B cell (primary cell): ENCODE data around the gene BPIFB2. TPM values are rescaled to one million over a fixed set of nuclear protein-coding genes. Genes with fewer than 3 reads are reported as not detected.

ENCODE experiments used
- ATAC-seq: fragments of 200-7000 bp; cut with Tn5 transposase; one replicate; pipeline ENCODE4 v1.10.0; 2021; ENCODE audit warnings: low read depth, mild to moderate bottlenecking, moderate number of reproducible peaks, moderate library complexity
- CTCF ChIA-PET: fragments of 350-600 bp; sonication (Branson Sonifier 250); formaldehyde crosslinking; loops from one replicate; lab custom pipeline; 2021; ENCODE audit warnings: antibody characterized with exemption, inconsistent platforms; lab: Charles Lee
- POLR2A ChIA-PET: fragments of 350-600 bp; sonication (Branson Sonifier 250); formaldehyde crosslinking; loops from one replicate; lab custom pipeline; 2021; ENCODE audit warnings: antibody characterized with exemption; lab: Charles Lee
- DNase-seq: peaks from one replicate; pipeline ENCODE4 v3.0.0; 2013
- H2AFZ ChIP-seq: 2 replicates; pipeline ENCODE4 v1.6.1; 2012; ENCODE audit warnings: mild to moderate bottlenecking, low read depth, low read length; ENCODE audit not compliant: insufficient read depth, poor library complexity, severe bottlenecking
- H3K27ac ChIP-seq, 2 donors: 1 replicate in 1 of 2; 2 replicates in 1 of 2; pipeline ENCODE4 v1.5.1; 2012 to 2013; ENCODE audit warnings: low read length in 2 of 2, mild to moderate bottlenecking in 2 of 2, moderate library complexity in 1 of 2
- H3K27me3 ChIP-seq, 4 experiments: fragments of 200-600 bp in 1 of 4; sonication (generic) in 1 of 4; replicated peaks in 1 of 4; 1 replicate in 2 of 4; 2 replicates in 2 of 4; pipeline versions ENCODE4 v1.6.1 to v1.7.0; 2013 to 2016; ENCODE audit warnings: low read length in 3 of 4, mild to moderate bottlenecking in 2 of 4, mixed read lengths in 1 of 4, moderate library complexity in 1 of 4; ENCODE audit not compliant: insufficient read depth in 4 of 4, control insufficient read depth in 3 of 4; ENCODE audit errors: control extremely low read depth in 1 of 4
- H3K36me3 ChIP-seq, 2 experiments: replicated peaks in 1 of 2; 1 replicate in 1 of 2; 2 replicates in 1 of 2; pipeline versions ENCODE4 v1.6.1 to v1.7.1; 2013; ENCODE audit warnings: low read length in 1 of 2; ENCODE audit not compliant: insufficient read depth in 2 of 2, control insufficient read depth in 1 of 2; ENCODE audit errors: control extremely low read depth in 1 of 2, extremely low read depth in 1 of 2
- H3K4me1 ChIP-seq, 2 donors: fragments of 200-600 bp in 1 of 2; sonication (generic) in 1 of 2; 1 replicate in 1 of 2; 2 replicates in 1 of 2; pipeline versions ENCODE4 v1.5.1 to v1.6.1; 2013 to 2017; ENCODE audit warnings: low read length in 2 of 2; ENCODE audit not compliant: control insufficient read depth in 2 of 2, insufficient read depth in 2 of 2
- H3K4me2 ChIP-seq: replicated peaks from 2 replicates; pipeline ENCODE3; 2012; ENCODE audit warnings: mild to moderate bottlenecking, low read depth, low read length; ENCODE audit not compliant: poor library complexity, severe bottlenecking
- H3K4me3 ChIP-seq, 5 experiments: fragments of 200-600 bp in 1 of 5; sonication (generic) in 1 of 5; 1 replicate in 3 of 5; 2 replicates in 2 of 5; pipeline versions ENCODE4 v1.5.1 to v1.7.0; 2011 to 2016; ENCODE audit warnings: low read length in 4 of 5, mild to moderate bottlenecking in 4 of 5, low read depth in 2 of 5, control low read depth in 1 of 5, moderate library complexity in 1 of 5; ENCODE audit not compliant: insufficient read depth in 1 of 5; ENCODE audit errors: control extremely low read depth in 1 of 5, extremely low read depth in 1 of 5
- H3K79me2 ChIP-seq: fragments of 200-600 bp; sonication (generic); one replicate; pipeline ENCODE4 v1.6.0; 2016; ENCODE audit warnings: low read length; ENCODE audit not compliant: control insufficient read depth, insufficient read depth
- H3K9ac ChIP-seq: fragments of 200-600 bp; sonication (generic); 2 replicates; pipeline ENCODE4 v1.6.1; 2017; ENCODE audit warnings: mild to moderate bottlenecking, low read length, moderate library complexity
- H3K9me3 ChIP-seq, 3 donors: one replicate each; pipeline versions ENCODE4 v1.6.1 to v1.7.1; 2013; ENCODE audit warnings: low read length in 2 of 3; ENCODE audit not compliant: control insufficient read depth in 2 of 3, insufficient read depth in 1 of 3; ENCODE audit errors: control extremely low read depth in 1 of 3
- H4K20me1 ChIP-seq: 2 replicates; pipeline ENCODE4 v1.6.0; 2012; ENCODE audit warnings: mild to moderate bottlenecking, low read length; ENCODE audit not compliant: insufficient read depth, control insufficient read depth, poor library complexity, severe bottlenecking
- H3K27ac Mint-ChIP-seq: one replicate; pipeline ENCODE4 v1.8.0; 2021; ENCODE audit warnings: mixed read lengths
- H3K27me3 Mint-ChIP-seq: one replicate; pipeline ENCODE4 v1.8.0; 2021; ENCODE audit warnings: mixed read lengths
- H3K4me1 Mint-ChIP-seq: one replicate; pipeline ENCODE4 v1.8.0; 2021; ENCODE audit warnings: mixed read lengths
- H3K4me3 Mint-ChIP-seq: one replicate; pipeline ENCODE4 v1.8.0; 2021; ENCODE audit warnings: mixed read lengths
- H3K9me3 Mint-ChIP-seq: one replicate; pipeline ENCODE4 v1.8.0; 2022; ENCODE audit warnings: mixed read lengths; ENCODE audit not compliant: insufficient read depth
- CTCF ChIP-seq: fragments of 200-600 bp; IDR thresholded peaks from one replicate; pipeline ENCODE4 v1.8.0; 2022; ENCODE audit warnings: antibody characterized with exemption, mild to moderate bottlenecking
- EZH2 ChIP-seq: IDR thresholded peaks from 2 replicates; pipeline ENCODE4 v1.6.1; 2012; ENCODE audit warnings: borderline replicate concordance, low read depth, mild to moderate bottlenecking, moderate library complexity, low read length; ENCODE audit not compliant: insufficient read depth, poor library complexity, severe bottlenecking
- WGBS: methylation state at CpG from one replicate; pipeline ENCODE4 v1.1.5; 2013; ENCODE audit warnings: missing lambda C conversion rate; ENCODE audit not compliant: insufficient coverage; 5-methylcytosine and 5-hydroxymethylcytosine counted together
- intact Hi-C: fragments of 100-400 bp; cut with micrococcal nuclease; formaldehyde crosslinking; loops from one replicate; pipeline ENCODE4 v1.10.0; 2022
- polyA plus RNA-seq: library from polyadenylated mRNA; depleted of rRNA; stranded (reverse); fragments of >200 nt; gene quantifications from 2 replicates; pipeline ENCODE4 v1.2.3, GENCODE V29; 2012
- total RNA-seq, 2 donors: library from RNA; stranded (reverse); fragments of 120-200 nt in 1 of 2; gene quantifications; 1 replicate in 1 of 2; 2 replicates in 1 of 2; pipeline versions ENCODE4 v1.2.3 to v1.2.4, GENCODE V29; 2013 to 2022

Gene BPIFB2
- total and polyA plus RNA-seq, 2 donors (not counting 1 experiment from before 2014, with no cell fraction given) = not detected

- no peaks in the 10 kb centered on the region for H3K36me3 ChIP-seq
- DNase-seq (no peak), ATAC-seq (no peak)
- intact Hi-C loops = loop anchor here (2.0 kb wide), 1 partner anchor 103 kb away; no protein-coding TSS in a partner anchor
- Mint-ChIP-seq H3K4me3 (no peak overlapping the region), H3K9me3 (peaks cover 4% of the 10 kb centered on the region), H3K4me1 (peaks cover 2% of the 10 kb centered on the region), H3K27me3 (no peaks in the 10 kb centered on the region), H3K27ac (no peak overlapping the region)
- no peak overlapping the region for H3K9ac ChIP-seq
- TF ChIP-seq EZH2 = no peak
- no peak for TF ChIP-seq CTCF
- H3K4me1 ChIP-seq = no peaks in the 10 kb centered on the region
- ChIA-PET CTCF (interaction anchor here (0.6 to 2.2 kb wide), 2 partner anchors 51 to 104 kb away, joined by 4 to 6 read pairs; no protein-coding TSS in a partner anchor), POLR2A (no interaction called here)
- H4K20me1 ChIP-seq = no peaks in the 10 kb centered on the region
- H3K4me2 ChIP-seq = no peak overlapping the region
- H3K4me3 ChIP-seq = no peak overlapping the region
- 98% methylated on average over 7 of the region's 8 CpGs for WGBS
- H3K27me3 ChIP-seq = no peaks in the 10 kb centered on the region
- peaks cover 0 to 13% (median 7%) of the 10 kb centered on the region in 3 donors for H3K9me3 ChIP-seq
- H3K79me2 ChIP-seq = no peaks in the 10 kb centered on the region
- no peak overlapping the region for H2AFZ ChIP-seq
- H3K27ac ChIP-seq = no peak overlapping the region
Observed at GRCh38 chr20:33005908-33006775, 1.4 kb upstream of the BPIFB2 start.
